HepG2 (cell line): Measurements from ENCODE around the gene PLLP. TPM values are rescaled to one million over a fixed set of nuclear protein-coding genes. Genes with fewer than 3 reads are reported as not detected.

Experiments used
- CBFB ChIP-seq: sonication (generic); formaldehyde crosslinking; IDR thresholded peaks from 2 replicates; pipeline ENCODE4 v1.4.0; 2020; ENCODE audit warnings: missing genetic modification reagents
- CEBPB ChIP-seq: IDR thresholded peaks from 2 replicates; pipeline ENCODE4 v1.6.1; 2011; ENCODE audit warnings: low read depth, low read length, improper control_type of control experiment, borderline replicate concordance
- HES4 ChIP-seq: sonication (generic); formaldehyde crosslinking; IDR thresholded peaks from 2 replicates; pipeline ENCODE4 v1.9.0; 2021; ENCODE audit warnings: mild to moderate bottlenecking, missing genetic modification reagents, borderline replicate concordance
- HMG20A ChIP-seq: IDR thresholded peaks from 2 replicates; pipeline ENCODE4 v1.6.1; 2016; ENCODE audit warnings: borderline replicate concordance
- LBX2 ChIP-seq: sonication (generic); formaldehyde crosslinking; IDR thresholded peaks from 2 replicates; pipeline ENCODE4 v1.5.0; 2020; ENCODE audit warnings: missing genetic modification reagents, mild to moderate bottlenecking, borderline replicate concordance
- NFYB ChIP-seq: sonication (generic); formaldehyde crosslinking; IDR thresholded peaks from 2 replicates; pipeline ENCODE4 v1.4.0; 2020; ENCODE audit warnings: missing genetic modification reagents
- REXO4 ChIP-seq: sonication (generic); formaldehyde crosslinking; IDR thresholded peaks from 2 replicates; pipeline ENCODE4 v1.8.0; 2022; ENCODE audit warnings: missing genetic modification reagents, mild to moderate bottlenecking, borderline replicate concordance
- TBX2 ChIP-seq: sonication (generic); formaldehyde crosslinking; IDR thresholded peaks from 2 replicates; pipeline ENCODE4 v1.5.0; 2020; ENCODE audit warnings: missing genetic modification reagents, mild to moderate bottlenecking, borderline replicate concordance
- THAP9 ChIP-seq: sonication (generic); formaldehyde crosslinking; IDR thresholded peaks from 2 replicates; pipeline ENCODE4; 2020; ENCODE audit warnings: missing genetic modification reagents, mild to moderate bottlenecking, borderline replicate concordance
- ZNF326 ChIP-seq: sonication (generic); formaldehyde crosslinking; IDR thresholded peaks from 2 replicates; pipeline ENCODE4 v1.4.0; 2020; ENCODE audit warnings: missing genetic modification reagents, borderline replicate concordance
- ZNF550 ChIP-seq: sonication (generic); formaldehyde crosslinking; IDR thresholded peaks from 2 replicates; pipeline ENCODE4 v1.4.0; 2020; ENCODE audit warnings: mild to moderate bottlenecking, missing genetic modification reagents, borderline replicate concordance
- ZNF670 ChIP-seq: sonication (generic); formaldehyde crosslinking; IDR thresholded peaks from 2 replicates; pipeline ENCODE4 v1.8.0; 2022; ENCODE audit warnings: mild to moderate bottlenecking, missing genetic modification reagents, borderline replicate concordance
- polyA plus RNA-seq, 8 experiments: library from polyadenylated mRNA; depleted of rRNA in 3 of 8; stranded (reverse) in 7 of 8; unstranded in 1 of 8; fragments of >200 nt; fragmentation: Illumina TruSeq in 4 of 8; extraction: Trizol in 4 of 8; gene quantifications; 2 replicates each; pipeline versions ENCODE4 v1.2.1 to v1.2.3, GENCODE V29; 2011 to 2016; ENCODE audit warnings: low read depth in 4 of 8, missing spikeins in 1 of 8, mixed read lengths in 1 of 8; ENCODE audit not compliant: insufficient read depth in 1 of 8
- total RNA-seq, 5 experiments: library from RNA; depleted of rRNA; stranded (reverse); fragments of >200 nt; fragmentation: Illumina TruSeq; extraction: Trizol; gene quantifications; 2 replicates each; pipeline ENCODE4 v1.2.3, GENCODE V29; 2016; ENCODE audit warnings: low read depth in 1 of 5
- TF ChIP-seq, protein P1 (sequence below): sonication (generic); formaldehyde crosslinking; IDR thresholded peaks from 2 replicates; pipeline ENCODE4 v1.5.0; 2020; ENCODE audit warnings: mild to moderate bottlenecking, missing genetic modification reagents
- TF ChIP-seq, protein P2 (sequence below): sonication (generic); formaldehyde crosslinking; conservative IDR thresholded peaks from 2 replicates; pipeline ENCODE4 v1.4.0; 2020; ENCODE audit warnings: missing genetic modification reagents
- TF ChIP-seq, protein P3 (sequence below): sonication (generic); formaldehyde crosslinking; IDR thresholded peaks from 2 replicates; pipeline ENCODE4 v1.8.1; 2023; ENCODE audit warnings: mild to moderate bottlenecking, missing genetic modification reagents
- TF ChIP-seq, protein P4 (sequence below): IDR thresholded peaks from 2 replicates; pipeline ENCODE4 v1.6.1; 2016; ENCODE audit warnings: mild to moderate bottlenecking

PLLP gene
- total and polyA plus RNA-seq, 2 of the 13 experiments (the other 11 are each of a cell fraction or from before 2014, with no cell fraction given): 60.6 to 127 TPM

DNA sequence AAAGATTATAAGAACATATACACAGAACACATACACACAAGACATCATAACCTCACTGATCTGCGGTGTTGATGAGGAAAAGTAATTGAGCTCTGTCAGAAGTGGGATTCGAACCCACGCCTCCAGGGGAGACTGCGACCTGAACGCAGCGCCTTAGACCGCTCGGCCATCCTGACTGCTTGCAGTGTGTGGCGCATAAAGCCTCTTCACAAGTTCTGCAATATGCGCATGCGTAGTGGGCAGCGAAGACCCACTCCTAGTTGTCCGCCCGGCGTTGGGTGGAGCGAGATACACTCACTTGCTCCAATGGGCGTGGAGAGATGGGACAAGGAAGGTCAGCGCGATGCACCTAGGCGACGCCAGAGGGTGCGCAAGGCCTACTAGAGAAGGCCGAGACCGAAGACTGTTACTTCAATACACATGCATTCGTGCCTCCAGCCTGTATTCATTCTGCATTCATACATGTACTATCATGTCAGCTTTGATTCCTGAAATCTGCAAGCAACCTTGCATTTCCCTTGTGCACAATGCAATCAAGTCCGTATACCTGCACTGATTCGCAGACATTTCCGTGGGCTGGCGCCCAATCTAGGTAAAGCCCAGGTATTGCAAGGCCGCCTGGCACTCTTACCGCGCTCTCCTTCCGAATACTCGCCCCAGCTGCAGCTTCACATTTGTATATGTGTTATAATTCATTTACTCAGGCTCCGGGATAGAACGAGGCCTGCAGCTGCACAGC lies 16.1 kb upstream of the PLLP start (continued):
- TF ChIP-seq, protein P1, sequence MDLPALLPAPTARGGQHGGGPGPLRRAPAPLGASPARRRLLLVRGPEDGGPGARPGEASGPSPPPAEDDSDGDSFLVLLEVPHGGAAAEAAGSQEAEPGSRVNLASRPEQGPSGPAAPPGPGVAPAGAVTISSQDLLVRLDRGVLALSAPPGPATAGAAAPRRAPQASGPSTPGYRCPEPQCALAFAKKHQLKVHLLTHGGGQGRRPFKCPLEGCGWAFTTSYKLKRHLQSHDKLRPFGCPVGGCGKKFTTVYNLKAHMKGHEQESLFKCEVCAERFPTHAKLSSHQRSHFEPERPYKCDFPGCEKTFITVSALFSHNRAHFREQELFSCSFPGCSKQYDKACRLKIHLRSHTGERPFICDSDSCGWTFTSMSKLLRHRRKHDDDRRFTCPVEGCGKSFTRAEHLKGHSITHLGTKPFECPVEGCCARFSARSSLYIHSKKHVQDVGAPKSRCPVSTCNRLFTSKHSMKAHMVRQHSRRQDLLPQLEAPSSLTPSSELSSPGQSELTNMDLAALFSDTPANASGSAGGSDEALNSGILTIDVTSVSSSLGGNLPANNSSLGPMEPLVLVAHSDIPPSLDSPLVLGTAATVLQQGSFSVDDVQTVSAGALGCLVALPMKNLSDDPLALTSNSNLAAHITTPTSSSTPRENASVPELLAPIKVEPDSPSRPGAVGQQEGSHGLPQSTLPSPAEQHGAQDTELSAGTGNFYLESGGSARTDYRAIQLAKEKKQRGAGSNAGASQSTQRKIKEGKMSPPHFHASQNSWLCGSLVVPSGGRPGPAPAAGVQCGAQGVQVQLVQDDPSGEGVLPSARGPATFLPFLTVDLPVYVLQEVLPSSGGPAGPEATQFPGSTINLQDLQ: peak; percentile 94
- TF ChIP-seq ZNF326 (no peak; the same call in 1 of the 2 replicates), HES4 (CRISPR knock-in tag) (no peak), CEBPB (no peak), ZNF670 (CRISPR knock-in tag) (no peak), ZNF550 (CRISPR knock-in tag) (no peak), HMG20A (CRISPR knock-in tag) (peak; percentile 42; the same call in 1 of the 2 replicates), THAP9 (CRISPR knock-in tag) (peak; percentile 72), LBX2 (CRISPR knock-in tag) (no peak), TBX2 (CRISPR knock-in tag) (peak; percentile 84), NFYB (peak; percentile 53), REXO4 (CRISPR knock-in tag) (no peak), CBFB (peak; percentile 91)
- TF ChIP-seq, protein P2, sequence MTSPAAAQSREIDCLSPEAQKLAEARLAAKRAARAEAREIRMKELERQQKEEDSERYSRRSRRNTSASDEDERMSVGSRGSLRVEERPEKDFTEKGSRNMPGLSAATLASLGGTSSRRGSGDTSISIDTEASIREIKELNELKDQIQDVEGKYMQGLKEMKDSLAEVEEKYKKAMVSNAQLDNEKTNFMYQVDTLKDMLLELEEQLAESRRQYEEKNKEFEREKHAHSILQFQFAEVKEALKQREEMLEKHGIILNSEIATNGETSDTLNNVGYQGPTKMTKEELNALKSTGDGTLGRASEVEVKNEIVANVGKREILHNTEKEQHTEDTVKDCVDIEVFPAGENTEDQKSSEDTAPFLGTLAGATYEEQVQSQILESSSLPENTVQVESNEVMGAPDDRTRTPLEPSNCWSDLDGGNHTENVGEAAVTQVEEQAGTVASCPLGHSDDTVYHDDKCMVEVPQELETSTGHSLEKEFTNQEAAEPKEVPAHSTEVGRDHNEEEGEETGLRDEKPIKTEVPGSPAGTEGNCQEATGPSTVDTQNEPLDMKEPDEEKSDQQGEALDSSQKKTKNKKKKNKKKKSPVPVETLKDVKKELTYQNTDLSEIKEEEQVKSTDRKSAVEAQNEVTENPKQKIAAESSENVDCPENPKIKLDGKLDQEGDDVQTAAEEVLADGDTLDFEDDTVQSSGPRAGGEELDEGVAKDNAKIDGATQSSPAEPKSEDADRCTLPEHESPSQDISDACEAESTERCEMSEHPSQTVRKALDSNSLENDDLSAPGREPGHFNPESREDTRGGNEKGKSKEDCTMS (CRISPR knock-in tag): no peak; the same call in 1 of the 2 replicates
- TF ChIP-seq, protein P3, sequence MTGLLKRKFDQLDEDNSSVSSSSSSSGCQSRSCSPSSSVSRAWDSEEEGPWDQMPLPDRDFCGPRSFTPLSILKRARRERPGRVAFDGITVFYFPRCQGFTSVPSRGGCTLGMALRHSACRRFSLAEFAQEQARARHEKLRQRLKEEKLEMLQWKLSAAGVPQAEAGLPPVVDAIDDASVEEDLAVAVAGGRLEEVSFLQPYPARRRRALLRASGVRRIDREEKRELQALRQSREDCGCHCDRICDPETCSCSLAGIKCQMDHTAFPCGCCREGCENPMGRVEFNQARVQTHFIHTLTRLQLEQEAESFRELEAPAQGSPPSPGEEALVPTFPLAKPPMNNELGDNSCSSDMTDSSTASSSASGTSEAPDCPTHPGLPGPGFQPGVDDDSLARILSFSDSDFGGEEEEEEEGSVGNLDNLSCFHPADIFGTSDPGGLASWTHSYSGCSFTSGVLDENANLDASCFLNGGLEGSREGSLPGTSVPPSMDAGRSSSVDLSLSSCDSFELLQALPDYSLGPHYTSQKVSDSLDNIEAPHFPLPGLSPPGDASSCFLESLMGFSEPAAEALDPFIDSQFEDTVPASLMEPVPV (CRISPR knock-in tag): 0 out of 2 replicates have a peak, but pooled peaks have one; percentile 77
- TF ChIP-seq, protein P4, sequence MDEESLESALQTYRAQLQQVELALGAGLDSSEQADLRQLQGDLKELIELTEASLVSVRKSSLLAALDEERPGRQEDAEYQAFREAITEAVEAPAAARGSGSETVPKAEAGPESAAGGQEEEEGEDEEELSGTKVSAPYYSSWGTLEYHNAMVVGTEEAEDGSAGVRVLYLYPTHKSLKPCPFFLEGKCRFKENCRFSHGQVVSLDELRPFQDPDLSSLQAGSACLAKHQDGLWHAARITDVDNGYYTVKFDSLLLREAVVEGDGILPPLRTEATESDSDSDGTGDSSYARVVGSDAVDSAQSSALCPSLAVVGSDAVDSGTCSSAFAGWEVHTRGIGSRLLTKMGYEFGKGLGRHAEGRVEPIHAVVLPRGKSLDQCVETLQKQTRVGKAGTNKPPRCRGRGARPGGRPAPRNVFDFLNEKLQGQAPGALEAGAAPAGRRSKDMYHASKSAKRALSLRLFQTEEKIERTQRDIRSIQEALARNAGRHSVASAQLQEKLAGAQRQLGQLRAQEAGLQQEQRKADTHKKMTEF (CRISPR knock-in tag): peak; percentile 95
